ENCODE data around the gene KLF11.

KLF11 gene

GRCh38 chr2:10043256-10043905 is at the start of gene KLF11:
KLF11 (plus strand) TSS chr2:10043550; CDS start chr2:10043717, 167 bp downstream.
- in situ Hi-C loops (cut with MboI; ENCODE audit: low sequenced_read_pairs): loop anchor here (10.0 kb wide), 1 partner anchor 229 kb away; no protein-coding TSS in a partner anchor

- in situ Hi-C loops (cut with MboI; ENCODE audit: low sequenced_read_pairs): no loop called here
These were observed 48.9 kb upstream of the KLF11 start for GRCh38 chr2:9994462-9994861.

GRCh38 chr2:9995059-9995458 is 48.3 kb upstream of the KLF11 start:
- in situ Hi-C loops (cut with MboI; ENCODE audit: low sequenced_read_pairs): no loop called here

GRCh38 chr2:9996321-9996720 is 47.0 kb upstream of the KLF11 start:
- in situ Hi-C loops (cut with MboI; ENCODE audit: low sequenced_read_pairs): no loop called here

GRCh38 chr2:9997936-9998335 is 45.4 kb upstream of the KLF11 start:
- in situ Hi-C loops (cut with MboI; ENCODE audit: low sequenced_read_pairs): no loop called here

GRCh38 chr2:9998916-9999654 is 44.3 kb upstream of the KLF11 start:
- in situ Hi-C loops (cut with MboI; ENCODE audit: low sequenced_read_pairs): no loop called here

GRCh38 chr2:9999693-10000092 is 43.7 kb upstream of the KLF11 start:
- in situ Hi-C loops (cut with MboI; ENCODE audit: low sequenced_read_pairs): no loop called here

GRCh38 chr2:10000541-10000940 is 42.8 kb upstream of the KLF11 start:
- in situ Hi-C loops (cut with MboI; ENCODE audit: low sequenced_read_pairs): no loop called here

- in situ Hi-C loops (cut with MboI; ENCODE audit: low sequenced_read_pairs): no loop called here
These were observed 41.8 kb upstream of the KLF11 start for GRCh38 chr2:10001586-10001985.

- in situ Hi-C loops (cut with MboI; ENCODE audit: low sequenced_read_pairs): no loop called here
These were observed 41.2 kb upstream of the KLF11 start for GRCh38 chr2:10002109-10002508.

GRCh38 chr2:10002681-10003080 is 40.7 kb upstream of the KLF11 start:
- in situ Hi-C loops (cut with MboI; ENCODE audit: low sequenced_read_pairs): no loop called here

- in situ Hi-C loops (cut with MboI; ENCODE audit: low sequenced_read_pairs): no loop called here
These were observed 39.9 kb upstream of the KLF11 start for GRCh38 chr2:10003206-10004125.

- in situ Hi-C loops (cut with MboI; ENCODE audit: low sequenced_read_pairs): no loop called here
These were observed 38.9 kb upstream of the KLF11 start for GRCh38 chr2:10004401-10004800.

GRCh38 chr2:10004836-10005235 is 38.5 kb upstream of the KLF11 start:
- in situ Hi-C loops (cut with MboI; ENCODE audit: low sequenced_read_pairs): no loop called here

- in situ Hi-C loops (cut with MboI; ENCODE audit: low sequenced_read_pairs): no loop called here
These were observed 37.7 kb upstream of the KLF11 start for GRCh38 chr2:10005461-10006235.

GRCh38 chr2:10006236-10007161 is 36.9 kb upstream of the KLF11 start:
- in situ Hi-C loops (cut with MboI; ENCODE audit: low sequenced_read_pairs): no loop called here

- in situ Hi-C loops (cut with MboI; ENCODE audit: low sequenced_read_pairs): no loop called here
These were observed 35.9 kb upstream of the KLF11 start for GRCh38 chr2:10007435-10007834.

- in situ Hi-C loops (cut with MboI; ENCODE audit: low sequenced_read_pairs): no loop called here
These were observed 35.2 kb upstream of the KLF11 start for GRCh38 chr2:10007921-10008808.

- in situ Hi-C loops (cut with MboI; ENCODE audit: low sequenced_read_pairs): no loop called here
These were observed 34.6 kb upstream of the KLF11 start for GRCh38 chr2:10008809-10009176.
